Measurements from ENCODE around the gene EEPD1.

- TF ChIP-seq YY1 (IDR thresholded peaks at IDR 0.05; ENCODE audit: insufficient read depth, insufficient read length) (no peak), SUZ12 (IDR thresholded peaks at IDR 0.05; ENCODE audit: extremely low read depth, insufficient read depth, insufficient read length) (no peak), ZNF274 (IDR thresholded peaks at IDR 0.05; ENCODE audit: low read depth, low read length) (no peak)
Measured at GRCh38 chr7:36283711-36284130, 130.7 kb downstream of the EEPD1 start.
